Activated naive CD4-positive, alpha-beta T cell treated with Interleukin-2 at 50 U/mL for 16 hours (primary cell): ENCODE data around the gene GJB3.

Source experiments
- DNase-seq: peaks from one replicate; pipeline ENCODE4 v3.0.0-alpha.2; 2020

Gene GJB3

GRCh38 chr1:34827341-34827941, 46.4 kb downstream of the GJB3 start:
- DNase-seq: no peak

DNA sequence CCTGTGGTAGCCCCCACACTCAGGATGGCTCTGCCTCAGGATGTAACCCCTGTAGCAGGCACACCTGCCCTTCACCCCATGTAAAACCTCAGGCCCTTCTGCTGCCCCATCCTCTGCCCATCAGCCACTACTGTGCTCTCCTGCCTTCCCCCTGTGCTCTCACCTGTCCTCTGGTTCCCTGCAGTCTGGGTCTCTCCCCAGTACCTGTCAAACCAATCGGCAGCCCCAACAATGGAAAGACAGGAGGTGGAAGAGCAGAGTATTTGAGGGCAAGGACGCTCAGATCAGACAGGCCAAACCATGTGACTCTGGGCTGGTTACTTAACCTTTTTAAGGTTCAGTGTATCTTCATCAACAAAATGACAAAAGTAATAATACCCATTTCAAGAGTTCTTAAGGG, 47.6 kb downstream of the GJB3 start:
- no peak for DNase-seq

- no peak for DNase-seq
These were observed 48.2 kb downstream of the GJB3 start for GRCh38 chr1:34829250-34829649.

DNA sequence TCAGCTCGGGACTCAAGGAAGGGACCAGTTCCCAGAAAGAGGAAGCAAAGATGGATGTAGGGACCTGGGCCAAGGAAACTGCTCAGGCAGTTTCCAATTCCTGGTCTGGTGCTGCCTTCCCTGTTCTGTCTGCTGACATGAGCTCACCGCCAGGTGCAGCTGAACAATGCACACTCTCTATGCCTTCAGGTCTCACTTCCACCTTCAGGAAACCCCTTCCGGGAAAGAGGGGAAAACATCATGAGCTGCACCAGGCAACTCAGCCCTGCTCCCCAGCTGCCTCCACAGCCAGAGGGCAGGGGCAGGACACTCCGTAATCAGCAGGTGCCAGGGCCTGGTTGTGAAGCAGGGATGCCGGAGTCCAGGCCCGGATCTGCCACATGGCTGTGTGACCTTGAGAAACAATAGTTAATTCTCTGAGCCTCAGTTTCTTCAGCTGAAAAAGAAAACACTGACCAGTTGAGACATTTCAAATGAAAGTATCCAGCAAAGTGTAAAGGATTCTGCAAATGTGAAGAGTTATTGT, 50.8 kb downstream of the GJB3 start:
- no peak for DNase-seq

GRCh38 chr1:34833711-34834110, 52.7 kb downstream of the GJB3 start:
- DNase-seq: no peak
